ENCODE results near the gene B9D1.

B9D1 gene

DNA sequence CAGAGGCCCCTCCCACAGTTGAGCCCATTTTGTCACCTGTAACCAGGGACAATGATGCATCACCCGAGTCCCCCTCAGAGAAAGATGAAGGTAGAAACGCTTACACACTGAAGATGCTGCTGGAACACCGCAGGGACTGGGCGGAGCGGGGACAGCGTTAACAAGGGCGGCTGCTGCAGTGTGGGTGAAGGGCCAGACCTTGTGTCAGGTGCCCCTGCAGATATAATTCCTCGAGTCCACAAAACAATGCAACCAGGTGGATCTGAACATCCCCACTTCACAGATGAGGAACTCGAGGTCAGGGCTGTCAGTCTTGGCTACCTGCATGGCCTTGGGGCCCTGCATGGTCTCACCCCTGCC lies 9.5 kb upstream of the B9D1 start:
- DNase-seq (ENCODE audit: low read depth), result no peak
- TF ChIP-seq, protein P1, sequence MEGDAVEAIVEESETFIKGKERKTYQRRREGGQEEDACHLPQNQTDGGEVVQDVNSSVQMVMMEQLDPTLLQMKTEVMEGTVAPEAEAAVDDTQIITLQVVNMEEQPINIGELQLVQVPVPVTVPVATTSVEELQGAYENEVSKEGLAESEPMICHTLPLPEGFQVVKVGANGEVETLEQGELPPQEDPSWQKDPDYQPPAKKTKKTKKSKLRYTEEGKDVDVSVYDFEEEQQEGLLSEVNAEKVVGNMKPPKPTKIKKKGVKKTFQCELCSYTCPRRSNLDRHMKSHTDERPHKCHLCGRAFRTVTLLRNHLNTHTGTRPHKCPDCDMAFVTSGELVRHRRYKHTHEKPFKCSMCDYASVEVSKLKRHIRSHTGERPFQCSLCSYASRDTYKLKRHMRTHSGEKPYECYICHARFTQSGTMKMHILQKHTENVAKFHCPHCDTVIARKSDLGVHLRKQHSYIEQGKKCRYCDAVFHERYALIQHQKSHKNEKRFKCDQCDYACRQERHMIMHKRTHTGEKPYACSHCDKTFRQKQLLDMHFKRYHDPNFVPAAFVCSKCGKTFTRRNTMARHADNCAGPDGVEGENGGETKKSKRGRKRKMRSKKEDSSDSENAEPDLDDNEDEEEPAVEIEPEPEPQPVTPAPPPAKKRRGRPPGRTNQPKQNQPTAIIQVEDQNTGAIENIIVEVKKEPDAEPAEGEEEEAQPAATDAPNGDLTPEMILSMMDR (IDR thresholded peaks at IDR 0.05; ENCODE audit: control insufficient read depth, insufficient read depth, low read depth, low read length, missing control alignments), result no peak
- no peak overlapping the region for H3K4me3 ChIP-seq (ENCODE audit: control insufficient read depth, low read depth, low read length)

DNA sequence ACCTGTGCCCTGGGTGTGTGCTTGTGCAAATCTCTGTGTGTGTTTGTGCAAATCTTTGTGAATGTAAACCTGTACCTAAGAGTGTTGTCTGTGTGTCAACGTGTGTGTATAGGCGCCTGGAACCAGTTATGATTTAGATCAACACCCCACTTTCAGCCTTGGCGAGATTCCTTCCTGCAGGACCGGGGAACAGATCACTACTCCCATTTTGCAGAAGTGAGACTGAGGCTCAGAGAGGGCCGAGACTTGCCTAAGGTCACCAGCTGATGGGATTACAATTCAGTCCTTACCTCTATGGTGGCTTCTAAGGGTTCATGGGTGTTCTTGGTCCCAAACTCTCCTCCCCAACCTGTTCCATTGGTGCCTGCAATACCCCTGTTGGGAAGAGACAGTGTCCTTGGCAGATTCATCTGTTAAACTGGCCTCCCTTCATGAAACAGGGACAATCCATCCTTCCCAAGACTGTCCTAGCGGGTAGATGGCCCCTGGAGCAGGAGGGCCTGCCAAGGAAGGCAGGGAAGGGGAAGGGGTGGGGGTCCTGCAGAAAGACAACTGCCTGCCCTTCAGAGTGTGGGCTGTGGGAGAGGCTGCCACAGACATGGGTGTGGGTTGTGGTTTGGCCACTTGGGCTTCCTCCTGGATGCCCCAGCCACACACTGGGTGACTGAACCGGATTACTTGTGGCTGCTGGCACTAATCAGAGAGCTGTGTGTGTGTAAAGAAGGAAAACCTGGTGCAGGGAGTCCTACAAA lies 8.9 kb upstream of the B9D1 start:
- no peak for DNase-seq (ENCODE audit: low read depth)
- no peak overlapping the region for H3K4me3 ChIP-seq (ENCODE audit: control insufficient read depth, low read depth, low read length)
- TF ChIP-seq, protein P1 (IDR thresholded peaks at IDR 0.05; ENCODE audit: control insufficient read depth, insufficient read depth, low read depth, low read length, missing control alignments), result no peak

DNA sequence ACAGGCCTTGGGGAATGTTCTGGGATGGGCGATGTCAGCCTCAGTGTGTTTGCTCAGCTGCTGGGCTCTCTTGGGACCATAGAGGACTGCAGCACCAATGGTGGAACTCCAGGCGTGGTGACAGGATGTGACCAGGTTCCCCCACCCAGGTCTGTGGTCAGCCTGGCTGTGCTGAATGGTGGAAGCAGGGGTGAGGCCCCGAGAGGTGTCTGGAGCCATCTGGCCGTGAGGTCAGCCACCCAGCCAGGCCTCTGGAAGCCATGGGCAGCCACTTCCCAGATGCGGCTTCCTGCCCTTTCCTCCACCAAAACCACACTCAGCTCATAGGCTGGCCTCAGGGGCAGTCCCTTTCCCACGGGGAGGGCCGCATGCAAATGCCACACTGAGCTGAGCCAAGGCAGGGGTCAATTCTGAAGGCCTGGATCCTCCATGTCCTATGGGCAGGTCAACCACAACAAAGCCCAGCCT lies 8.0 kb upstream of the B9D1 start:
- no peak overlapping the region for H3K4me3 ChIP-seq (ENCODE audit: control insufficient read depth, low read depth, low read length)
- DNase-seq (ENCODE audit: low read depth), result no peak
- TF ChIP-seq, protein P1 (IDR thresholded peaks at IDR 0.05; ENCODE audit: control insufficient read depth, insufficient read depth, low read depth, low read length, missing control alignments), result no peak

DNA sequence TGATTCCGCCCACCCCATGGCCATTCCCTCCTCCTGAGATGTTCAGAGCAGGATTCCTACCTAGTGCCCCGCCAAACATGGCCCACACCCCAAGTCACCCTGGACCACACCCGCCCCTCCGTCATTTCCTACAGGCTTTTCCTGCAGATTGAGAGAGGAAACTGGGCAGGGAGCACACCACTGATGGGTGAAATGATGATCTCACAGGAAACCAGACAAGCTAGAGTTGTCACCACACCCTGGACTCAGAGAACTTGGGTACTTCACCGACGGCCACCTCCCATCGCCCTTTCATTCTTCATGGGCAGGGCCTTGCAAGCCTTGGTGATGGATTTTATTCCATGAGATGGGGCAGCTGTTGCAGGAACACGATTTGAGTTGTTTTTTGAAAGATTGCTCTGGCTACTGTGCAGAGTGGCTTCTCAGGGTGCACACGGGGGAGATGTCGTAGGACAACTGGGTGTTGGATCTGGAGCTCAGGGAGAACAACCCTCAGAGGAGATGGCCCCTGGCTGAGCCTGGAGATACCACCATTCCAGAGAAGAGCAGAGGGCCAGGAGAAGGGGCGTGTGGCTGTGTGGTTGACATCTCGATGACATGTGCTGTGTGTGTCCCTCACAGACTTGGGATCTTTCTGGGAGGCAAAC lies 7.4 kb upstream of the B9D1 start:
- TF ChIP-seq, protein P1 (IDR thresholded peaks at IDR 0.05; ENCODE audit: control insufficient read depth, insufficient read depth, low read depth, low read length, missing control alignments), result no peak
- no peak overlapping the region for H3K4me3 ChIP-seq (ENCODE audit: control insufficient read depth, low read depth, low read length)
- no peak for DNase-seq (ENCODE audit: low read depth)

DNA sequence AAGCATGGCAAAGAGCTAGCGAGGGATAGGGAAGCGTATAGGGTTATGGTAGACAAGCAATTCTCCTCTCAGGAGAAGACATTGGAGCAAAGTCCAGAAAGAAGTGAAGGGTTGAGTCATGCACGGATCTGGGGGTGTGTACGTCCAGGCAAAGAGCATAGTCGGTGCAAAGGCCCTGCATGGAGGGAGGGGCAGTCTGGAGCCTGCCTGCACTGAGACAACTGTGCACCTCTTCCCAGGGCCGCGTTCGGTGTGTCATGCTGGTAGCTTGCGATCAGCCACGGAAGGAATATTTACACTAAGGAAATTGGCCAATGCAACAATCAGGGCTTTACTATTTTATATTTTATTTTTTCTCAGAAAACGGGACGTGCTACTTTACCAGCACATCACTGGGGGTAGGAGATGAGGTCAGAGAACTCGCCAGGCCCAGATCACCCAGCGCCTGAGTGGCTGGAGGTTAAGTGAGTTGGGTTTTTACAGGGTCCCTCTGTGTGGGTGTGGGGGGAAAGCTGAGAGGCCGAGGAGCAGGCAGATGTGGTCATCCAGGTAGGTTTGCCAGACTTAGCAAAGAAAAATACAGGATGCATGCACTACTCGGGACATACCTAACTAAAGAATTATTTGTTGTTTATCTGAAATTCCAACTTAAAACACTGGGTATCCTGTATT lies 6.7 kb upstream of the B9D1 start:
- DNase-seq (ENCODE audit: low read depth), result no peak
- H3K4me3 ChIP-seq (ENCODE audit: control insufficient read depth, low read depth, low read length), result no peak overlapping the region
- TF ChIP-seq, protein P1 (IDR thresholded peaks at IDR 0.05; ENCODE audit: control insufficient read depth, insufficient read depth, low read depth, low read length, missing control alignments), result no peak

DNA sequence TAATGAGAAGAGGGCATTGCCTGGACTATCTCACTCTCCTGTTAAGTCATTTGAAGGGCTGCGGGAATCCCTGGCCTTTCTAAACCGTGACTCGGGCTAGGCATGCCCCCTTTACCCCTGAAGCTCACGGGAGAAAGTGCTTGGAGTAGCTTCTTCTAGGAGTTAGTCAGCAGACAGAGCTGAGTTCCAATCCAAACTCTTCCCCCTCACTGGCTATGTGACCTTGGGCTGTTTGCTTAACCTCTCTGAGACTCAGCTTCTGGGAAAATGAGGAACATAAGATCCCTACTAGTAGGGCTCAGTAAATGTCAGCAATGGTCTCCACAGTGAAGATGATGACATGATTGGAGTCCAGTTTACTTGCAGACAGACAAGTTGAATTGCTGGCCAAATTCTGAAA lies 5.7 kb upstream of the B9D1 start:
- no peak overlapping the region for H3K4me3 ChIP-seq (ENCODE audit: control insufficient read depth, low read depth, low read length)
- DNase-seq (ENCODE audit: low read depth), result no peak
- TF ChIP-seq, protein P1 (IDR thresholded peaks at IDR 0.05; ENCODE audit: control insufficient read depth, insufficient read depth, low read depth, low read length, missing control alignments), result no peak
